Sigmoid colon (tissue), 7 donors: ENCODE measurements around the gene GABRB1. TPM values are rescaled to one million over a fixed set of nuclear protein-coding genes. Genes with fewer than 3 reads are reported as not detected.

Source experiments
- DNase-seq: peaks from one replicate; pipeline ENCODE4 v3.0.0-alpha.2; 2019
- H3K27ac ChIP-seq, 4 donors: fragments of 200-600 bp; sonication (generic); one replicate each; pipeline ENCODE4 v1.5.1; 2016 to 2019; ENCODE audit warnings: mild to moderate bottlenecking in 1 of 4
- H3K27me3 ChIP-seq, 3 donors: fragments of 200-600 bp; sonication (generic); one replicate each; pipeline ENCODE4 v1.5.1; 2019; ENCODE audit warnings: mild to moderate bottlenecking in 1 of 3
- H3K36me3 ChIP-seq, 4 donors: fragments of 200-600 bp; sonication (generic); one replicate each; pipeline ENCODE4 v1.5.1; 2016 to 2019
- H3K4me1 ChIP-seq, 4 donors: fragments of 200-600 bp; sonication (generic); one replicate each; pipeline ENCODE4 v1.5.1; 2017 to 2019
- H3K4me3 ChIP-seq, 4 donors: fragments of 200-600 bp; sonication (generic); one replicate each; pipeline ENCODE4 v1.5.1; 2017 to 2019; ENCODE audit warnings: mild to moderate bottlenecking in 2 of 4, moderate library complexity in 1 of 4
- H3K9me3 ChIP-seq, 4 donors: fragments of 200-600 bp in 3 of 4; sonication (generic) in 3 of 4; one replicate each; pipeline versions ENCODE4 v1.5.1 to v1.6.1; 2013 to 2019
- EP300 ChIP-seq, 4 donors: sonication (generic); formaldehyde crosslinking; IDR thresholded peaks; one replicate each; pipeline ENCODE4 v1.6.1; 2017; ENCODE audit warnings: antibody characterized with exemption in 4 of 4
- POLR2A ChIP-seq, 2 donors: fragments of 450-650 bp; IDR thresholded peaks; one replicate each; pipeline ENCODE4 v1.6.1; 2016; ENCODE audit warnings: antibody characterized with exemption in 2 of 2, mild to moderate bottlenecking in 2 of 2, moderate library complexity in 2 of 2
- POLR2AphosphoS5 ChIP-seq, 4 donors: sonication (generic); formaldehyde crosslinking; IDR thresholded peaks; one replicate each; pipeline ENCODE4 v1.6.1; 2017; ENCODE audit warnings: antibody characterized with exemption in 4 of 4
- WGBS, 2 donors: extraction: QIAGEN DNeasy Blood & Tissue Kit; methylation state at CpG; one replicate each; pipeline ENCODE4 v1.1.7; 2013; 5-methylcytosine and 5-hydroxymethylcytosine counted together
- intact Hi-C: fragments of 100-400 bp; cut with DNase I; formaldehyde crosslinking; loops from one replicate; pipeline ENCODE4 v1.15.1; 2023
- polyA plus RNA-seq, 3 donors: library from polyadenylated mRNA; stranded (reverse); fragments of 200-250 nt; gene quantifications; one replicate each; pipeline ENCODE4 v1.2.3, GENCODE V29; 2013
- total RNA-seq, 4 donors: library from RNA; depleted of rRNA; stranded (reverse); fragments of >200 nt; gene quantifications; one replicate each; pipeline ENCODE4 v1.1.0, GENCODE V29; 2016
- TF ChIP-seq, protein P1 (sequence below), 4 experiments: fragments of 450-650 bp in 3 of 4; fragments of 200-600 bp in 1 of 4; IDR thresholded peaks; one replicate each; pipeline ENCODE4 v1.5.1; 2016 to 2019; ENCODE audit warnings: antibody characterized with exemption in 4 of 4, mild to moderate bottlenecking in 3 of 4, moderate library complexity in 2 of 4
- donor health status: healthy with polysubstance abuse.
- donor health status: Bipolar disorder and iron deficiency.
- donor health status: healthy.

Gene GABRB1
- total and polyA plus RNA-seq, 7 donors: 0.22 to 1.7 (median 0.49) TPM; not detected in 2

DNA sequence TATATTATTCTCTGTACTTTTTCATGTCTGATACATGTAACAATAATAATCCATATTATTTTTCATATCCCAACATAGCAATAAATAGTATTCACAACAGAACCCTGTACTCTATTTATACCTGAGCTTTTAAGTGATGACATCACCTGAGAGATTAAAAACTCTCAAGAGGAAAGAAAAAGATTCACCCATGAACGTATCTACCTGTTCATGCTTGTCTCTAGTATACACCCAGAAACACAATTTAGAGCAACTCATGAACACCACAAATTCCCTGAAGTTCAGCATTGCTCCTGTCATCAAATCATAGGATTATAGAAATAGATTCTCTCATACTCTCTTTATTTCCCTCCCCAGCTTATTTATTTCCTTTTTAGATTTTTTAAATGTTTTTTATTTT, 185.9 kb downstream of the GABRB1 start:
- DNase-seq: no peak
- no peak overlapping the region for H3K27ac ChIP-seq
- no peaks in the 10 kb centered on the region for H3K9me3 ChIP-seq
- no peaks in the 10 kb centered on the region for H3K36me3 ChIP-seq
- TF ChIP-seq, protein P1, sequence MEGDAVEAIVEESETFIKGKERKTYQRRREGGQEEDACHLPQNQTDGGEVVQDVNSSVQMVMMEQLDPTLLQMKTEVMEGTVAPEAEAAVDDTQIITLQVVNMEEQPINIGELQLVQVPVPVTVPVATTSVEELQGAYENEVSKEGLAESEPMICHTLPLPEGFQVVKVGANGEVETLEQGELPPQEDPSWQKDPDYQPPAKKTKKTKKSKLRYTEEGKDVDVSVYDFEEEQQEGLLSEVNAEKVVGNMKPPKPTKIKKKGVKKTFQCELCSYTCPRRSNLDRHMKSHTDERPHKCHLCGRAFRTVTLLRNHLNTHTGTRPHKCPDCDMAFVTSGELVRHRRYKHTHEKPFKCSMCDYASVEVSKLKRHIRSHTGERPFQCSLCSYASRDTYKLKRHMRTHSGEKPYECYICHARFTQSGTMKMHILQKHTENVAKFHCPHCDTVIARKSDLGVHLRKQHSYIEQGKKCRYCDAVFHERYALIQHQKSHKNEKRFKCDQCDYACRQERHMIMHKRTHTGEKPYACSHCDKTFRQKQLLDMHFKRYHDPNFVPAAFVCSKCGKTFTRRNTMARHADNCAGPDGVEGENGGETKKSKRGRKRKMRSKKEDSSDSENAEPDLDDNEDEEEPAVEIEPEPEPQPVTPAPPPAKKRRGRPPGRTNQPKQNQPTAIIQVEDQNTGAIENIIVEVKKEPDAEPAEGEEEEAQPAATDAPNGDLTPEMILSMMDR (IDR thresholded peaks at IDR 0.05): no peak
- TF ChIP-seq POLR2A (IDR thresholded peaks at IDR 0.05) (no peak), POLR2AphosphoS5 (IDR thresholded peaks at IDR 0.05) (no peak), EP300 (IDR thresholded peaks at IDR 0.05) (no peak)
- no peak overlapping the region for H3K4me3 ChIP-seq
- no peaks in the 10 kb centered on the region for H3K27me3 ChIP-seq
- intact Hi-C loops: no loop called here
- no peaks in the 10 kb centered on the region for H3K4me1 ChIP-seq
- WGBS, 2 donors: 71 to 74% methylated on average over 1 of the region's 1 CpG

DNA sequence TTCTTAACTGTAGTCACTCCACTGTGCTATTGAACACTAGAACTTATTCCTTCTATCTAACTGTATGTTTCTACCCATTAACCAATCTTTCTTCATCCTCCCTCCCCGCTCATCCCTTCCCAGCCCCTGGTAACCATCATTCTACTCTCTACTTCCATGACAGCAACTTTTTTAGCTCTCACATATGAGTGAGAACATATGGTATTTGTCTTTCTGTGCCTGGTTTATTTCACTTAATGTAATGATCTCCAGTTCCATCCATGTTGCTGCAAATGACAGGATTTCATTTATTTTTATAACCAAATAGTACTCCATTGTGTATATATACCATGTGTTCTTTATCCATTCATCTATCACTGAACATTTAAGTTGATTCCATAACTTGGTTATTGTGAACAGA, 186.5 kb downstream of the GABRB1 start:
- no peaks in the 10 kb centered on the region for H3K9me3 ChIP-seq
- no peaks in the 10 kb centered on the region for H3K4me1 ChIP-seq
- 82 to 85% methylated on average over 1 of the region's 1 CpG for WGBS, 2 donors
- no peaks in the 10 kb centered on the region for H3K36me3 ChIP-seq
- intact Hi-C loops: no loop called here
- DNase-seq: no peak
- H3K4me3 ChIP-seq: no peak overlapping the region
- H3K27me3 ChIP-seq: no peaks in the 10 kb centered on the region
- TF ChIP-seq POLR2AphosphoS5 (IDR thresholded peaks at IDR 0.05): no peak
- no peak overlapping the region for H3K27ac ChIP-seq

DNA sequence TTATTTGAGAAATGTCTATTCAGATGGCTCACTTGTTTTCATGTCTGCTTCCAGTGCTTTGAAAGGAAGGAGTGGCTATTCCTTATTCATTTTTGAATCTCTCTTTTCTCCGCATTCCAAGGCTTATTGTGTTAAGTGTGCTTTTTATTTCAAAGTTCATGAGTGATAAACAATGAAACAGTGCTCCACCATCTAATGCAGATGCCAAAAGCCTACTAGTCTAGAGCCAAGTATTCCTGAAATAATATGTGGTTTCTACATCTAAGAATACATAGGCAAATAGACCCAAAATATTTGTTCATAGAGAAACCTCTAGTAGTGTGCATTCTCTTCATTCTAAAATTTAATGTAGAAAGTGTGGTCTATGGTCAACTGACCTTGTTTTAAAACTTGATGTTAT, 187.3 kb downstream of the GABRB1 start:
- Histone ChIP-seq H3K36me3 (no peaks in the 10 kb centered on the region), H3K27me3 (no peaks in the 10 kb centered on the region), H3K27ac (no peak overlapping the region), H3K4me1 (no peaks in the 10 kb centered on the region), H3K4me3 (no peak overlapping the region), H3K9me3 (no peaks in the 10 kb centered on the region)
- no peak for DNase-seq
- WGBS, 2 donors: 90% methylated on average over 1 of the region's 1 CpG
- TF ChIP-seq, protein P1 (IDR thresholded peaks at IDR 0.05): no peak
- no peak for TF ChIP-seq POLR2A (IDR thresholded peaks at IDR 0.05)
- TF ChIP-seq EP300 (IDR thresholded peaks at IDR 0.05): no peak
- intact Hi-C loops: no loop called here

DNA sequence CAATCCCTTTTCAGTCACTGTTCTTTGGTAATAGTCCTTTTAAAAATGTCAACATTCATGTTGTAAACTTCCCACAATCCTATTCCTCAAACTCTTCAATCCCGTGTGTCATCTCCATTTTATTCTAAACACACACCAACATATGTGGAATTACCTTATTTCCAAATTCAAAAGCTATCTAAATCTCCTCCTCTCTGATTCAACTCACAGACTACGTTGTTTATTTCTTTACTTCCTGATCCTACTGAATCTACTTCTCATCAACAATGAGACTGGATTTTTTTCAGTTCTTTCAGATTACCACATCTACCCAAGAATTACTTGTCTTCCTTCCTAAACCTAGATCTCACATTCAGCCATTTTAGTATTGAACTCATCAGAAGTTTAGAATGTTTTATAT, 188.2 kb downstream of the GABRB1 start:
- no peaks in the 10 kb centered on the region for H3K4me1 ChIP-seq
- no peak for DNase-seq
- H3K27me3 ChIP-seq: no peaks in the 10 kb centered on the region
- TF ChIP-seq EP300 (IDR thresholded peaks at IDR 0.05) (no peak), POLR2AphosphoS5 (IDR thresholded peaks at IDR 0.05) (no peak), POLR2A (IDR thresholded peaks at IDR 0.05) (no peak)
- TF ChIP-seq, protein P1 (IDR thresholded peaks at IDR 0.05): no peak
- H3K27ac ChIP-seq: no peak overlapping the region
- intact Hi-C loops: no loop called here
- H3K4me3 ChIP-seq: no peak overlapping the region
- H3K9me3 ChIP-seq: no peaks in the 10 kb centered on the region
- 39 to 57% methylated on average over 2 of the region's 2 CpGs for WGBS, 2 donors
- H3K36me3 ChIP-seq: no peaks in the 10 kb centered on the region

DNA sequence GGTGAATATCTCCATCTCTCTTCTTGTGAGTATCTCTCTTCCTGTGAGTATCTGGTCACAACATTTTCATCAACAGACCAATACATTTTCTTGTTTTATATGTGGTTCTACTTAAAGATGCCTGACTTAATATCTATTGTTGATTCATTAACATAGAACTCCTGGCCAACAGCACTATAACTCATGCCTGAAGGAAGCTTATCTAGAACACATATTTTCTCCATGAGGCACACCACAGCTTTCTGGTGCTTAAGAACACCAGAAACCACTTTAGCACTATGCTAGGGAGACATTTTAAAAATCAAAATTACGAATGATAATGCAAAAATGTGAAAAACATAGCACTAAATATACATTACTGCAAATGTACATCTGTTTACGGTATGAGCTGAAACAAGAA, 190.4 kb downstream of the GABRB1 start:
- Histone ChIP-seq H3K27ac (no peak overlapping the region), H3K4me1 (no peaks in the 10 kb centered on the region), H3K36me3 (no peaks in the 10 kb centered on the region), H3K9me3 (no peaks in the 10 kb centered on the region), H3K27me3 (no peaks in the 10 kb centered on the region), H3K4me3 (no peak overlapping the region)
- no peak for DNase-seq
- intact Hi-C loops: no loop called here
- WGBS, 2 donors: 75 to 84% methylated on average over 2 of the region's 2 CpGs
- TF ChIP-seq EP300 (IDR thresholded peaks at IDR 0.05) (no peak), POLR2AphosphoS5 (IDR thresholded peaks at IDR 0.05) (no peak), POLR2A (IDR thresholded peaks at IDR 0.05) (no peak)
- TF ChIP-seq, protein P1 (IDR thresholded peaks at IDR 0.05): no peak
